HepG2 (cell line): Measurements from ENCODE around the gene FKBP14. TPM values are rescaled to one million over a fixed set of nuclear protein-coding genes. Genes with fewer than 3 reads are reported as not detected.

Experiments used
- ATAC-seq: fragments of 200-7000 bp; cut with Tn5 transposase; 3 replicates; pipeline ENCODE4 v1.9.1; 2020; ENCODE audit warnings: mild to moderate bottlenecking, moderate library complexity
- BruUV-seq: library from RNA; stranded (reverse); fragments of 400-500 nt; replicated peaks from 2 replicates; lab custom pipeline; 2021; lab: Mats Ljungman, UMichigan
- CTCF ChIA-PET: fragments of 300-600 bp; formaldehyde crosslinking; extraction: SDS; loops from one replicate; lab custom pipeline; 2021; ENCODE audit warnings: low total read pairs, inconsistent platforms, low intra/inter-chr PET ratio; lab: Yijun Ruan, JAX
- POLR2A ChIA-PET: fragments of 350-600 bp; sonication (Branson Sonifier 250); formaldehyde crosslinking; loops from one replicate; lab custom pipeline; 2020; ENCODE audit warnings: antibody characterized with exemption, inconsistent platforms; lab: Yijun Ruan, JAX
- DNase-seq: peaks from one replicate; pipeline ENCODE4 v3.0.0-alpha.2; 2015; ENCODE audit warnings: low spot score
- FAIRE-seq: peaks from 3 replicates; lab custom pipeline; 2011; peaks lifted over from hg19 to GRCh38; lab: Jason Lieb, UNC
- H2AFZ ChIP-seq: one replicate; pipeline ENCODE4 v1.6.1; 2011; ENCODE audit warnings: low read length, inconsistent platforms
- H3K27ac ChIP-seq: fragments of 300-600 bp; 3 replicates; pipeline ENCODE4 v1.8.0; 2011; ENCODE audit warnings: mixed run types, mild to moderate bottlenecking, mixed read lengths, low read length, inconsistent platforms; ENCODE audit not compliant: insufficient read depth; ENCODE audit errors: extremely low read length
- H3K27me3 ChIP-seq, 2 experiments: fragments of 200-600 bp in 1 of 2; 2 replicates in 1 of 2; 3 replicates in 1 of 2; pipeline versions ENCODE4 v1.6.0 to v1.8.0; 2011; ENCODE audit warnings: low read length in 2 of 2, mild to moderate bottlenecking in 2 of 2, moderate library complexity in 2 of 2, inconsistent platforms in 1 of 2; ENCODE audit not compliant: insufficient read depth in 2 of 2, control insufficient read depth in 1 of 2
- H3K36me3 ChIP-seq, 2 experiments: fragments of 200-600 bp in 1 of 2; replicated peaks in 1 of 2; 2 replicates in 1 of 2; 3 replicates in 1 of 2; pipeline versions ENCODE4 v1.5.1 to v1.8.0; 2011; ENCODE audit warnings: low read length in 2 of 2, inconsistent platforms in 1 of 2; ENCODE audit not compliant: insufficient read depth in 2 of 2, control insufficient read depth in 1 of 2
- H3K4me1 ChIP-seq: 2 replicates; pipeline ENCODE4 v1.5.1; 2012; ENCODE audit warnings: low read length, inconsistent platforms; ENCODE audit not compliant: insufficient read depth
- H3K4me2 ChIP-seq: 2 replicates; pipeline ENCODE4 v1.6.0; 2011; ENCODE audit warnings: low read depth, low read length, inconsistent platforms
- H3K4me3 ChIP-seq, 3 experiments: fragments of 200-600 bp in 1 of 3; sonication (generic), shearing (Covaris generic) in 1 of 3; replicated peaks in 1 of 3; 2 replicates each; pipeline ENCODE4 v1.5.1; 2011 to 2016; ENCODE audit warnings: low read length in 3 of 3, inconsistent platforms in 2 of 3, low read depth in 2 of 3, mild to moderate bottlenecking in 2 of 3, control low read depth in 1 of 3, mixed read lengths in 1 of 3; ENCODE audit not compliant: insufficient read depth in 1 of 3
- H3K79me2 ChIP-seq: one replicate; pipeline ENCODE4 v1.6.1; 2011; ENCODE audit warnings: low read length, inconsistent platforms; ENCODE audit not compliant: insufficient read depth
- H3K9ac ChIP-seq: 2 replicates; pipeline ENCODE4 v1.6.0; 2011; ENCODE audit warnings: mild to moderate bottlenecking, low read depth, low read length, inconsistent platforms; ENCODE audit not compliant: insufficient read depth
- H3K9me3 ChIP-seq: 2 replicates; pipeline ENCODE4 v1.5.1; 2012; ENCODE audit warnings: mild to moderate bottlenecking, low read length
- H4K20me1 ChIP-seq: 2 replicates; pipeline ENCODE4 v1.6.0; 2011; ENCODE audit warnings: inconsistent platforms, mild to moderate bottlenecking, low read length, moderate library complexity; ENCODE audit not compliant: insufficient read depth
- MYC ChIP-seq: sonication (generic); formaldehyde crosslinking; IDR thresholded peaks from 2 replicates; pipeline ENCODE4 v1.9.0; 2021; ENCODE audit warnings: missing genetic modification reagents, borderline replicate concordance
- RFXAP ChIP-seq: sonication (generic); formaldehyde crosslinking; IDR thresholded peaks from 2 replicates; pipeline ENCODE4 v1.4.0; 2020; ENCODE audit warnings: missing genetic modification reagents, borderline replicate concordance
- STAG1 ChIP-seq: sonication (generic); formaldehyde crosslinking; IDR thresholded peaks from 2 replicates; pipeline ENCODE4 v1.4.0; 2020; ENCODE audit warnings: missing genetic modification reagents
- ZBTB7A ChIP-seq: sonication (generic); formaldehyde crosslinking; IDR thresholded peaks from 2 replicates; pipeline ENCODE4 v1.8.0; 2022; ENCODE audit warnings: mild to moderate bottlenecking, missing genetic modification reagents
- ZNF20 ChIP-seq: sonication (generic); formaldehyde crosslinking; IDR thresholded peaks from 2 replicates; pipeline ENCODE4 v1.4.0; 2020; ENCODE audit warnings: mild to moderate bottlenecking, moderate library complexity, missing genetic modification reagents
- WGBS: methylation state at CpG from one replicate; pipeline ENCODE4 v1.1.6; 2017; ENCODE audit warnings: low lambda C conversion rate; 5-methylcytosine and 5-hydroxymethylcytosine counted together
- in situ Hi-C: cut with HindIII; loops from 2 replicates; pipeline ENCODE4 v1.10.0; 2017; ENCODE audit warnings: low pct_unique_long_range_greater_than_20kb; ENCODE audit not compliant: extremely low pct_ligation_motif_present
- intact Hi-C: fragments of 100-400 bp; cut with micrococcal nuclease; formaldehyde crosslinking; loops from one replicate; pipeline ENCODE4 v1.10.0; 2022; ENCODE audit not compliant: unreplicated experiment
- polyA plus RNA-seq, 8 experiments: library from polyadenylated mRNA; depleted of rRNA in 3 of 8; stranded (reverse) in 7 of 8; unstranded in 1 of 8; fragments of >200 nt; fragmentation: Illumina TruSeq in 4 of 8; extraction: Trizol in 4 of 8; gene quantifications; 2 replicates each; pipeline versions ENCODE4 v1.2.1 to v1.2.3, GENCODE V29; 2011 to 2016; ENCODE audit warnings: low read depth in 4 of 8, missing spikeins in 1 of 8, mixed read lengths in 1 of 8; ENCODE audit not compliant: insufficient read depth in 1 of 8
- total RNA-seq, 5 experiments: library from RNA; depleted of rRNA; stranded (reverse); fragments of >200 nt; fragmentation: Illumina TruSeq; extraction: Trizol; gene quantifications; 2 replicates each; pipeline ENCODE4 v1.2.3, GENCODE V29; 2016; ENCODE audit warnings: low read depth in 1 of 5

The FKBP14 gene
- total and polyA plus RNA-seq, 2 of the 13 experiments (the other 11 are each of a cell fraction or from before 2014, with no cell fraction given): 20.0 to 32.3 TPM

DNA sequence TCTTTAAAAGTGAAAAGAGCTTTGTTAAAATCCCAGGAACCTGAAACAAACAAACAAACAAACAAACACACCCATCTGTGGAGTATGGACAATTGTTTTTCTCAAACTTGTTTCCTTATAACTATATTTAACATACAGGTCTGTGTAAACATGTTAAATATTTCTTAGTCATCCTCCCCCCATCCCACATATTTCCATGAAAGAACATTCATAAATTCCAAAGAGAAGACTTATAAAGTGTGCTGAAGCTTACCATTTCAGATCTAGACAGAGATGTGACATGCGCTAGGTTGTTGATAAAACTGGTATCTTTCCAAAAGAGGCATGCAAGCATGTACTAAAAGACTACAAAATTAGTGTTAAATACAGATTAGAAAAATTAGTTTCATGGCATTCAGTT is 6.5 kb downstream of the FKBP14 start:
- no peak overlapping the region for H3K9ac ChIP-seq
- no TSS peak for BruUV-seq
- no peaks in the 10 kb centered on the region for H4K20me1 ChIP-seq
- in situ Hi-C loops: no loop called here
- POLR2A ChIA-PET: no interaction called here
- H3K4me1 ChIP-seq: peaks cover 27% of the 10 kb centered on the region
- intact Hi-C loops: no loop called here
- no peaks in the 10 kb centered on the region for H3K27me3 ChIP-seq
- WGBS: 100% methylated on average over 1 of the region's 1 CpG
- no peak overlapping the region for H2AFZ ChIP-seq
- no peak for FAIRE-seq
- H3K79me2 ChIP-seq: peaks cover 29% of the 10 kb centered on the region
- CTCF ChIA-PET: no interaction called here
- no peak for TF ChIP-seq ZBTB7A
- no peak for TF ChIP-seq ZNF20
- TF ChIP-seq MYC: no peak
- TF ChIP-seq, all 625 proteins: peak for 0
- Histone ChIP-seq H3K9me3 (no peaks in the 10 kb centered on the region), H3K4me2 (no peak overlapping the region), H3K36me3 (peaks cover 0 to 24% of the 10 kb centered on the region in 2 experiments; a peak in 3 of 5 replicates), H3K4me3 (no peak overlapping the region), H3K27ac (no peak overlapping the region)
- DNase-seq (no peak), ATAC-seq (no peak)

DNA sequence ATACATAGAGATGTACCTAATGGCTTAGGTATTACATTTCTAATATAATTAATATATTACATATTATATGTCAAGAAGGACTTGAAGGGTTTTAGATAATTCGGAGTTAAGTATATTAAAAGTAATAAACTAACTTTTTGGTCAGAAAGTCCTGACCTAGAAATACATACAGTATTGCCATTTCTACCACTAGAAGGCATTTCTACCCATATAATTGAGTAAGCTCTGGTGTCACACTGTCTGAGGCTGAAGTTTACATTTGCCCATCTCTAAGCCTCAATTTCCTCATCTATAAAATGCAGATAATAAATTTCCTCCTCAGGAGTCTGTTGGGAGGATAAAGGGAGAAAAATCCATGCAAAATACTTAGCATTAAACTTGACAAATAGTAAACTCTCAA is 7.1 kb downstream of the FKBP14 start:
- DNase-seq: no peak
- peaks cover 24% of the 10 kb centered on the region for H3K79me2 ChIP-seq
- no peak for FAIRE-seq
- CTCF ChIA-PET: no interaction called here
- H3K4me3 ChIP-seq: no peak overlapping the region
- H3K9ac ChIP-seq: no peak overlapping the region
- TF ChIP-seq STAG1 (CRISPR knock-in tag) (peak; percentile 11; the same call in 1 of the 2 replicates), RFXAP (CRISPR knock-in tag) (no peak)
- TF ChIP-seq, all 625 proteins: peak for 1
- no peaks in the 10 kb centered on the region for H4K20me1 ChIP-seq
- BruUV-seq: no TSS peak
- peaks cover 0 to 24% of the 10 kb centered on the region in 2 experiments; a peak in 3 of 5 replicates for H3K36me3 ChIP-seq
- 93% methylated on average over 1 of the region's 1 CpG for WGBS
- H3K4me2 ChIP-seq: no peak overlapping the region
- ATAC-seq: no peak
- H3K27me3 ChIP-seq: no peaks in the 10 kb centered on the region
- POLR2A ChIA-PET: no interaction called here
- in situ Hi-C loops: no loop called here
- no peaks in the 10 kb centered on the region for H3K9me3 ChIP-seq
- H3K4me1 ChIP-seq: peaks cover 21% of the 10 kb centered on the region
- no peak overlapping the region for H3K27ac ChIP-seq
- intact Hi-C loops: no loop called here
- no peak overlapping the region for H2AFZ ChIP-seq
